SK-N-SH (cell line): ENCODE data around the gene CRK.

Source experiments
- CTCF ChIP-seq: fragments of 200-600 bp; sonication (generic); IDR thresholded peaks from 2 replicates; pipeline ENCODE4 v1.6.1; 2017; ENCODE audit warnings: antibody characterized with exemption, mild to moderate bottlenecking, moderate library complexity
- EP300 ChIP-seq, 2 experiments: IDR thresholded peaks; 2 replicates each; pipeline versions ENCODE4 v1.4.0 to v1.6.1; 2012; ENCODE audit warnings: borderline replicate concordance in 1 of 2, low read depth in 1 of 2, low read length in 1 of 2
- EZH2phosphoT487 ChIP-seq: fragments of 200-600 bp; sonication (generic); IDR thresholded peaks from 2 replicates; pipeline ENCODE4 v1.6.1; 2017; ENCODE audit warnings: low read depth, mixed run types, mild to moderate bottlenecking, antibody characterized with exemption, moderate library complexity, borderline replicate concordance
- GABPA ChIP-seq: IDR thresholded peaks from 2 replicates; pipeline ENCODE4 v1.4.0; 2012; ENCODE audit warnings: low read depth, mild to moderate bottlenecking
- POLR2AphosphoS5 ChIP-seq: IDR thresholded peaks from 2 replicates; pipeline ENCODE4 v1.6.1; 2012; ENCODE audit warnings: low read depth, low read length
- RCOR1 ChIP-seq: fragments of 150-350 bp; IDR thresholded peaks from 2 replicates; pipeline ENCODE4 v1.6.1; 2017; ENCODE audit warnings: antibody characterized with exemption, low read length
- REST ChIP-seq: IDR thresholded peaks from 2 replicates; pipeline ENCODE4 v1.6.1; 2012; ENCODE audit warnings: mild to moderate bottlenecking, low read depth, low read length, moderate library complexity
- SIN3A ChIP-seq: IDR thresholded peaks from 2 replicates; pipeline ENCODE4 v1.6.1; 2012; ENCODE audit warnings: low read depth, mild to moderate bottlenecking, low read length, moderate library complexity, borderline replicate concordance
- USF1 ChIP-seq: IDR thresholded peaks from 2 replicates; pipeline ENCODE4 v1.4.0; 2012; ENCODE audit warnings: low read depth, borderline replicate concordance
- USF2 ChIP-seq: fragments of 150-350 bp; IDR thresholded peaks from 2 replicates; pipeline ENCODE4 v1.6.1; 2017; ENCODE audit warnings: antibody characterized with exemption, low read length, low read depth, borderline replicate concordance

- no peak for TF ChIP-seq GABPA
- no peak for TF ChIP-seq CTCF
- TF ChIP-seq RCOR1 = no peak
- no peak for TF ChIP-seq POLR2AphosphoS5
- no peak for TF ChIP-seq REST
- TF ChIP-seq EZH2phosphoT487 = no peak
- no peak for TF ChIP-seq SIN3A
- TF ChIP-seq EP300 (IDR thresholded peaks at IDR 0.05; ENCODE audit: borderline replicate concordance in 1 of 2, low read depth in 1 of 2, low read length in 1 of 2) = no peak
- no peak for TF ChIP-seq USF2
- no peak for TF ChIP-seq USF1
Measured at GRCh38 chr17:1462164-1463112, 6.4 kb upstream of the CRK start.
